Measurements from ENCODE around the gene ARID3B. TPM values are rescaled to one million over a fixed set of nuclear protein-coding genes. Genes with fewer than 3 reads are reported as not detected.

ARID3B gene
- total RNA-seq, 1 donor = 3.6 TPM

- H3K4me2 ChIP-seq (ENCODE audit: insufficient read depth, low read length) = no peak overlapping the region
- no peaks in the 10 kb centered on the region for H3K4me1 ChIP-seq (ENCODE audit: insufficient read depth, low read length)
- no peak overlapping the region for H3K4me3 ChIP-seq (ENCODE audit: insufficient read depth, low read length)
- H3K79me2 ChIP-seq (ENCODE audit: insufficient read depth, low read length) = no peaks in the 10 kb centered on the region
- no peaks in the 10 kb centered on the region for H3K9me3 ChIP-seq (ENCODE audit: low read depth, low read length)
- H3K27ac ChIP-seq (ENCODE audit: low read depth, low read length) = no peak overlapping the region
- no peak overlapping the region for H2AFZ ChIP-seq (ENCODE audit: low read length)
- H4K20me1 ChIP-seq (ENCODE audit: insufficient read depth, low read length) = peaks cover 6% of the 10 kb centered on the region
- peak; percentile 52 for DNase-seq (ENCODE audit: insufficient read length, low spot score, missing footprints)
- H3K27me3 ChIP-seq (ENCODE audit: insufficient read depth, low read length) = peaks cover 8% of the 10 kb centered on the region
- no peaks in the 10 kb centered on the region for H3K36me3 ChIP-seq (ENCODE audit: insufficient read depth, low read length)
- TF ChIP-seq, protein P1, sequence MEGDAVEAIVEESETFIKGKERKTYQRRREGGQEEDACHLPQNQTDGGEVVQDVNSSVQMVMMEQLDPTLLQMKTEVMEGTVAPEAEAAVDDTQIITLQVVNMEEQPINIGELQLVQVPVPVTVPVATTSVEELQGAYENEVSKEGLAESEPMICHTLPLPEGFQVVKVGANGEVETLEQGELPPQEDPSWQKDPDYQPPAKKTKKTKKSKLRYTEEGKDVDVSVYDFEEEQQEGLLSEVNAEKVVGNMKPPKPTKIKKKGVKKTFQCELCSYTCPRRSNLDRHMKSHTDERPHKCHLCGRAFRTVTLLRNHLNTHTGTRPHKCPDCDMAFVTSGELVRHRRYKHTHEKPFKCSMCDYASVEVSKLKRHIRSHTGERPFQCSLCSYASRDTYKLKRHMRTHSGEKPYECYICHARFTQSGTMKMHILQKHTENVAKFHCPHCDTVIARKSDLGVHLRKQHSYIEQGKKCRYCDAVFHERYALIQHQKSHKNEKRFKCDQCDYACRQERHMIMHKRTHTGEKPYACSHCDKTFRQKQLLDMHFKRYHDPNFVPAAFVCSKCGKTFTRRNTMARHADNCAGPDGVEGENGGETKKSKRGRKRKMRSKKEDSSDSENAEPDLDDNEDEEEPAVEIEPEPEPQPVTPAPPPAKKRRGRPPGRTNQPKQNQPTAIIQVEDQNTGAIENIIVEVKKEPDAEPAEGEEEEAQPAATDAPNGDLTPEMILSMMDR (IDR thresholded peaks at IDR 0.05; ENCODE audit: extremely low read depth, low read depth, low read length) = no peak
Observed at GRCh38 chr15:74604983-74605794, 64.2 kb downstream of the ARID3B start.

GRCh38 chr15:74605795-74606150 is 64.8 kb downstream of the ARID3B start:
- Histone ChIP-seq H3K9me3 (ENCODE audit: low read depth, low read length) (no peaks in the 10 kb centered on the region), H3K79me2 (ENCODE audit: insufficient read depth, low read length) (no peaks in the 10 kb centered on the region), H3K27me3 (ENCODE audit: insufficient read depth, low read length) (peaks cover 8% of the 10 kb centered on the region), H2AFZ (ENCODE audit: low read length) (no peak overlapping the region), H3K4me3 (ENCODE audit: insufficient read depth, low read length) (no peak overlapping the region), H3K27ac (ENCODE audit: low read depth, low read length) (no peak overlapping the region), H3K4me1 (ENCODE audit: insufficient read depth, low read length) (no peaks in the 10 kb centered on the region), H3K4me2 (ENCODE audit: insufficient read depth, low read length) (no peak overlapping the region), H4K20me1 (ENCODE audit: insufficient read depth, low read length) (peaks cover 3% of the 10 kb centered on the region), H3K36me3 (ENCODE audit: insufficient read depth, low read length) (no peaks in the 10 kb centered on the region)
- TF ChIP-seq, protein P1 (IDR thresholded peaks at IDR 0.05; ENCODE audit: extremely low read depth, low read depth, low read length) = no peak
- DNase-seq (ENCODE audit: insufficient read length, low spot score, missing footprints) = no peak

- no peaks in the 10 kb centered on the region for H3K4me1 ChIP-seq (ENCODE audit: insufficient read depth, low read length)
- H3K9me3 ChIP-seq (ENCODE audit: low read depth, low read length) = no peaks in the 10 kb centered on the region
- no peak overlapping the region for H2AFZ ChIP-seq (ENCODE audit: low read length)
- H3K36me3 ChIP-seq (ENCODE audit: insufficient read depth, low read length) = no peaks in the 10 kb centered on the region
- TF ChIP-seq, protein P1 (IDR thresholded peaks at IDR 0.05; ENCODE audit: extremely low read depth, low read depth, low read length) = no peak
- H3K27ac ChIP-seq (ENCODE audit: low read depth, low read length) = no peak overlapping the region
- peaks cover 15% of the 10 kb centered on the region for H3K27me3 ChIP-seq (ENCODE audit: insufficient read depth, low read length)
- no peaks in the 10 kb centered on the region for H3K79me2 ChIP-seq (ENCODE audit: insufficient read depth, low read length)
- peak; percentile 44 for DNase-seq (ENCODE audit: insufficient read length, low spot score, missing footprints)
- H4K20me1 ChIP-seq (ENCODE audit: insufficient read depth, low read length) = no peaks in the 10 kb centered on the region
- no peak overlapping the region for H3K4me3 ChIP-seq (ENCODE audit: insufficient read depth, low read length)
- H3K4me2 ChIP-seq (ENCODE audit: insufficient read depth, low read length) = no peak overlapping the region
Observed at GRCh38 chr15:74608786-74609185, 67.8 kb downstream of the ARID3B start.

- TF ChIP-seq, protein P1 (IDR thresholded peaks at IDR 0.05; ENCODE audit: extremely low read depth, low read depth, low read length) = no peak
- Histone ChIP-seq H3K4me3 (ENCODE audit: insufficient read depth, low read length) (no peak overlapping the region), H3K27me3 (ENCODE audit: insufficient read depth, low read length) (peaks cover 16% of the 10 kb centered on the region), H3K4me2 (ENCODE audit: insufficient read depth, low read length) (no peak overlapping the region), H3K4me1 (ENCODE audit: insufficient read depth, low read length) (peaks cover 6% of the 10 kb centered on the region), H3K36me3 (ENCODE audit: insufficient read depth, low read length) (no peaks in the 10 kb centered on the region), H4K20me1 (ENCODE audit: insufficient read depth, low read length) (no peaks in the 10 kb centered on the region), H3K79me2 (ENCODE audit: insufficient read depth, low read length) (no peaks in the 10 kb centered on the region), H3K9me3 (ENCODE audit: low read depth, low read length) (no peaks in the 10 kb centered on the region), H2AFZ (ENCODE audit: low read length) (no peak overlapping the region), H3K27ac (ENCODE audit: low read depth, low read length) (no peak overlapping the region)
- peak; percentile 68 for DNase-seq (ENCODE audit: insufficient read length, low spot score, missing footprints)
Observed at GRCh38 chr15:74609938-74610301, 68.9 kb downstream of the ARID3B start.
